Mammary epithelial cell (primary cell): ENCODE results near the gene CEP112.

ENCODE experiments used
- EZH2 ChIP-seq: IDR thresholded peaks from 2 replicates; pipeline ENCODE4 v1.6.1; 2012; ENCODE audit warnings: low read length, inconsistent platforms, borderline replicate concordance
- TF ChIP-seq, protein P1 (sequence below), 2 donors: IDR thresholded peaks in 1 of 2; conservative IDR thresholded peaks in 1 of 2; 2 replicates each; pipeline ENCODE4 v1.5.1; 2011 to 2012; ENCODE audit warnings: inconsistent platforms in 2 of 2, low read length in 2 of 2, mild to moderate bottlenecking in 2 of 2, control low read depth in 1 of 2, low read depth in 1 of 2; ENCODE audit not compliant: insufficient read depth in 1 of 2; ENCODE audit errors: extremely low read depth in 1 of 2

DNA sequence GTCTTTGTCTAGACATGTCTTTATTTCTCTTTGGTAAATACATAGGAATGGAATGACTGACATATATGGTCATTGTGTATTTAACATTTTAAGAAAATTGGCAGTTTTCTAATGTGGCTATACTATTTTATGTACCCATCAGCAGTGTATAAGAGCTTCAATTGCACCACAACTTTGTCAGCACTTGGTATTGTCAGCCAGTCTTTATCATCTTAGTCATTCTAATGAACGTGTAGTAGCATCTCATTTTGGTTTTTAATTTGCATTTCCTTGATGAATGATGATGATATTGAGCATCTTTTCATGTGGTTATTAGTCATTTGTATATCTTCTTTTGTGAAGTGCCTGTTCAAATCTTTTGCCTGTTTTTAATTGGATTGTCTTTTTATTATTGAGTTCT lies 239.3 kb downstream of the CEP112 start:
- no peak for TF ChIP-seq EZH2
- TF ChIP-seq, protein P1, sequence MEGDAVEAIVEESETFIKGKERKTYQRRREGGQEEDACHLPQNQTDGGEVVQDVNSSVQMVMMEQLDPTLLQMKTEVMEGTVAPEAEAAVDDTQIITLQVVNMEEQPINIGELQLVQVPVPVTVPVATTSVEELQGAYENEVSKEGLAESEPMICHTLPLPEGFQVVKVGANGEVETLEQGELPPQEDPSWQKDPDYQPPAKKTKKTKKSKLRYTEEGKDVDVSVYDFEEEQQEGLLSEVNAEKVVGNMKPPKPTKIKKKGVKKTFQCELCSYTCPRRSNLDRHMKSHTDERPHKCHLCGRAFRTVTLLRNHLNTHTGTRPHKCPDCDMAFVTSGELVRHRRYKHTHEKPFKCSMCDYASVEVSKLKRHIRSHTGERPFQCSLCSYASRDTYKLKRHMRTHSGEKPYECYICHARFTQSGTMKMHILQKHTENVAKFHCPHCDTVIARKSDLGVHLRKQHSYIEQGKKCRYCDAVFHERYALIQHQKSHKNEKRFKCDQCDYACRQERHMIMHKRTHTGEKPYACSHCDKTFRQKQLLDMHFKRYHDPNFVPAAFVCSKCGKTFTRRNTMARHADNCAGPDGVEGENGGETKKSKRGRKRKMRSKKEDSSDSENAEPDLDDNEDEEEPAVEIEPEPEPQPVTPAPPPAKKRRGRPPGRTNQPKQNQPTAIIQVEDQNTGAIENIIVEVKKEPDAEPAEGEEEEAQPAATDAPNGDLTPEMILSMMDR (conservative IDR thresholded peaks at IDR 0.05 in 1 of 2, IDR thresholded peaks at IDR 0.05 in 1 of 2; ENCODE audit: extremely low read depth in 1 of 2, insufficient read depth in 1 of 2, low read depth in 1 of 2, low read length in 2 of 2), result no peak
